ENCODE data around the gene RFPL3.

DNA sequence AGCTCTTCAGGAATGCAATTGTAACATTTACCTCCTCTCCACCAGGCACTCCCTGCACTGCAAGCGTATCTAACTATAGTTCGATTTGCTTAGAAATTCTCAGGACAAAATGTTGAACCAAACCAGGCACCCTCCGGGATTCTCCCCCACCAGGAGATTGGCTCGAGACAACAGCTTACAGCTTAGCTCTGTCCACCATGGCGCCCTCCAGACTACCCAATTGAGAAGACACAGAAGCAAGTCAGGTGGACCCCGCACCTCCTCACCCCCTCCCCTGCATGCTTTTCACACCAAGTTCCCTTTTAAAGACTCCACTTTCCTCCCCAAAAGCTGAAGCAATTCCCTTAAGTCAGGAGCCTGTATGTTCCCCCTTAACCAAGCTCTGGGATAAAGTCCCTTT, 34.7 kb upstream of the RFPL3 start:
- TF ChIP-seq ZC3H10 (CRISPR knock-in tag; IDR thresholded peaks at IDR 0.05): no peak
- no peak for TF ChIP-seq ZNF8 (CRISPR knock-in tag; IDR thresholded peaks at IDR 0.05)
- TF ChIP-seq ZFP3 (CRISPR knock-in tag; IDR thresholded peaks at IDR 0.05): no peak
- no peak for TF ChIP-seq ISL1 (CRISPR knock-in tag; IDR thresholded peaks at IDR 0.05)
- TF ChIP-seq, protein P1, sequence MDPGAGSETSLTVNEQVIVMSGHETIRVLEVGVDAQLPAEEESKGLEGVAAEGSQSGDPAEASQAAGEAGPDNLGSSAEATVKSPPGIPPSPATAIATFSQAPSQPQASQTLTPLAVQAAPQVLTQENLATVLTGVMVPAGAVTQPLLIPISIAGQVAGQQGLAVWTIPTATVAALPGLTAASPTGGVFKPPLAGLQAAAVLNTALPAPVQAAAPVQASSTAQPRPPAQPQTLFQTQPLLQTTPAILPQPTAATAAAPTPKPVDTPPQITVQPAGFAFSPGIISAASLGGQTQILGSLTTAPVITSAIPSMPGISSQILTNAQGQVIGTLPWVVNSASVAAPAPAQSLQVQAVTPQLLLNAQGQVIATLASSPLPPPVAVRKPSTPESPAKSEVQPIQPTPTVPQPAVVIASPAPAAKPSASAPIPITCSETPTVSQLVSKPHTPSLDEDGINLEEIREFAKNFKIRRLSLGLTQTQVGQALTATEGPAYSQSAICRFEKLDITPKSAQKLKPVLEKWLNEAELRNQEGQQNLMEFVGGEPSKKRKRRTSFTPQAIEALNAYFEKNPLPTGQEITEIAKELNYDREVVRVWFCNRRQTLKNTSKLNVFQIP (CRISPR knock-in tag; IDR thresholded peaks at IDR 0.05; ENCODE audit: borderline replicate concordance, low read depth): no peak
- TF ChIP-seq CSDC2 (CRISPR knock-in tag; IDR thresholded peaks at IDR 0.05): no peak
- TF ChIP-seq, protein P2, sequence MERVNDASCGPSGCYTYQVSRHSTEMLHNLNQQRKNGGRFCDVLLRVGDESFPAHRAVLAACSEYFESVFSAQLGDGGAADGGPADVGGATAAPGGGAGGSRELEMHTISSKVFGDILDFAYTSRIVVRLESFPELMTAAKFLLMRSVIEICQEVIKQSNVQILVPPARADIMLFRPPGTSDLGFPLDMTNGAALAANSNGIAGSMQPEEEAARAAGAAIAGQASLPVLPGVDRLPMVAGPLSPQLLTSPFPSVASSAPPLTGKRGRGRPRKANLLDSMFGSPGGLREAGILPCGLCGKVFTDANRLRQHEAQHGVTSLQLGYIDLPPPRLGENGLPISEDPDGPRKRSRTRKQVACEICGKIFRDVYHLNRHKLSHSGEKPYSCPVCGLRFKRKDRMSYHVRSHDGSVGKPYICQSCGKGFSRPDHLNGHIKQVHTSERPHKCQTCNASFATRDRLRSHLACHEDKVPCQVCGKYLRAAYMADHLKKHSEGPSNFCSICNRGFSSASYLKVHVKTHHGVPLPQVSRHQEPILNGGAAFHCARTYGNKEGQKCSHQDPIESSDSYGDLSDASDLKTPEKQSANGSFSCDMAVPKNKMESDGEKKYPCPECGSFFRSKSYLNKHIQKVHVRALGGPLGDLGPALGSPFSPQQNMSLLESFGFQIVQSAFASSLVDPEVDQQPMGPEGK (CRISPR knock-in tag; IDR thresholded peaks at IDR 0.05; ENCODE audit: borderline replicate concordance): no peak
- no peak for TF ChIP-seq BACH2 (CRISPR knock-in tag; IDR thresholded peaks at IDR 0.05; ENCODE audit: borderline replicate concordance)
- TF ChIP-seq TCF4 (CRISPR knock-in tag; IDR thresholded peaks at IDR 0.05; ENCODE audit: borderline replicate concordance): no peak
- TF ChIP-seq, protein P3, sequence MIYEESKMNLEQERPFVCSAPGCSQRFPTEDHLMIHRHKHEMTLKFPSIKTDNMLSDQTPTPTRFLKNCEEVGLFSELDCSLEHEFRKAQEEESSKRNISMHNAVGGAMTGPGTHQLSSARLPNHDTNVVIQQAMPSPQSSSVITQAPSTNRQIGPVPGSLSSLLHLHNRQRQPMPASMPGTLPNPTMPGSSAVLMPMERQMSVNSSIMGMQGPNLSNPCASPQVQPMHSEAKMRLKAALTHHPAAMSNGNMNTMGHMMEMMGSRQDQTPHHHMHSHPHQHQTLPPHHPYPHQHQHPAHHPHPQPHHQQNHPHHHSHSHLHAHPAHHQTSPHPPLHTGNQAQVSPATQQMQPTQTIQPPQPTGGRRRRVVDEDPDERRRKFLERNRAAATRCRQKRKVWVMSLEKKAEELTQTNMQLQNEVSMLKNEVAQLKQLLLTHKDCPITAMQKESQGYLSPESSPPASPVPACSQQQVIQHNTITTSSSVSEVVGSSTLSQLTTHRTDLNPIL (CRISPR knock-in tag; IDR thresholded peaks at IDR 0.05; ENCODE audit: low read depth): no peak
- no peak for TF ChIP-seq RARB (CRISPR knock-in tag; IDR thresholded peaks at IDR 0.05)
- TF ChIP-seq GLIS3 (CRISPR knock-in tag; IDR thresholded peaks at IDR 0.05): no peak
- no peak for TF ChIP-seq ARNTL (CRISPR knock-in tag; IDR thresholded peaks at IDR 0.05; ENCODE audit: borderline replicate concordance, low read depth)
- TF ChIP-seq ZFP30 (CRISPR knock-in tag; IDR thresholded peaks at IDR 0.05): no peak

Data from SK-N-SH treated with all-trans-retinoic acid at 6 μM for 48 hours (cell line).